GM12873 (cell line): ENCODE measurements around the gene SQOR.

Experiments
- TF ChIP-seq, protein P1 (sequence below): IDR thresholded peaks from 2 replicates; pipeline ENCODE4 v1.5.1; 2012; ENCODE audit warnings: low read depth, mild to moderate bottlenecking, moderate library complexity, low read length, control low read depth; ENCODE audit not compliant: insufficient read depth; ENCODE audit errors: missing control alignments

The SQOR gene

DNA sequence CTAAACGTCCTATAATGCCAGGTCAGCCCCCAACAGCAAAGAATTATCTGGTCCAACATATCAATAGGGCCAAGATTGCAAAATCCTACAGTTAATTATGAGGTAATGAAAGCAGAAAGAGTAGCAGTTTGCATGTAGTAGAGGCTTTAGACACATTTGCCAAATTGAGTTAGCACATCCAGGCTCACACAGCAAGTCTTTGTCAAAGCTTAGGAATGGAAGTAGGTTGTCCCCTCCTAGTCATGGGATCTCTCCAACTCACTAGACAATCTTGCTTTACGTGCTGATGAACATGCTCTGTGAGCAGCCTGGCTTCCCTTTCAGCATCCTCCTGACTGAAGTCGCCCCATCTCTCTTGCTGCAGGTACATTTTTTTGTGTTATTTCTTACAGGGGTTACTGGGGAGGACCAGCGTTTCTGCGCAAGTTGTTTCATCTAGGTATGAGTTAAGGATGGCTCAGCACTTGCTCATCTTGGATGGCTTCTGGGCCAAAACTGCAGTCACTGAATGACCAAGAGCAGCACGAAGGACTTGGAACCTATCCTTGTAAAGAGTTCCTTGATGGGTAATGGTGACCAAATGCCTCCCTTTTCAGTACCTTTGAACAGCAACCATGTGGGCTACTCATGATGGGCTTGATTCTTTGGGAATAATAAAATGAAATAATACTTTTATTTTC lies 55.9 kb downstream of the SQOR start:
- TF ChIP-seq, protein P1, sequence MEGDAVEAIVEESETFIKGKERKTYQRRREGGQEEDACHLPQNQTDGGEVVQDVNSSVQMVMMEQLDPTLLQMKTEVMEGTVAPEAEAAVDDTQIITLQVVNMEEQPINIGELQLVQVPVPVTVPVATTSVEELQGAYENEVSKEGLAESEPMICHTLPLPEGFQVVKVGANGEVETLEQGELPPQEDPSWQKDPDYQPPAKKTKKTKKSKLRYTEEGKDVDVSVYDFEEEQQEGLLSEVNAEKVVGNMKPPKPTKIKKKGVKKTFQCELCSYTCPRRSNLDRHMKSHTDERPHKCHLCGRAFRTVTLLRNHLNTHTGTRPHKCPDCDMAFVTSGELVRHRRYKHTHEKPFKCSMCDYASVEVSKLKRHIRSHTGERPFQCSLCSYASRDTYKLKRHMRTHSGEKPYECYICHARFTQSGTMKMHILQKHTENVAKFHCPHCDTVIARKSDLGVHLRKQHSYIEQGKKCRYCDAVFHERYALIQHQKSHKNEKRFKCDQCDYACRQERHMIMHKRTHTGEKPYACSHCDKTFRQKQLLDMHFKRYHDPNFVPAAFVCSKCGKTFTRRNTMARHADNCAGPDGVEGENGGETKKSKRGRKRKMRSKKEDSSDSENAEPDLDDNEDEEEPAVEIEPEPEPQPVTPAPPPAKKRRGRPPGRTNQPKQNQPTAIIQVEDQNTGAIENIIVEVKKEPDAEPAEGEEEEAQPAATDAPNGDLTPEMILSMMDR = no peak

DNA sequence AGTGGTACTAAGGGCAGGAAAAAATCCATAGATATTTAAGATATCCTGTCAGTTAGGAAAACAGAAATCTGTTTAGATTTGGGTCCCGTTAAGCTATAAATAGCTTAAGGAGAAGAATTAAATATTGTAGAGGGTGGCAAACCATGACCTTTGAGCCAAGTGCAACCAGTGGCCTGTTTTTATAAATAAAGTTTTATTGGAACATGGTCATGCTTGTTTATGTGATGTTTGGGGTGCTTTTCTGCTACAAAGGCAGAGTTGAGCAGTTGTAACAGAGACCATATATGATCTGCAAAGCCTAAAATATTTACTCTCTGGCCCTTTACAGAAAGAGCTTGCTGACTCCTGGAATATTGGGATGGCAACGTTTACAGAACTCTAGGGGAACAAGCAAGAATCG lies 66.3 kb downstream of the SQOR start:
- TF ChIP-seq, protein P1 = no peak

DNA sequence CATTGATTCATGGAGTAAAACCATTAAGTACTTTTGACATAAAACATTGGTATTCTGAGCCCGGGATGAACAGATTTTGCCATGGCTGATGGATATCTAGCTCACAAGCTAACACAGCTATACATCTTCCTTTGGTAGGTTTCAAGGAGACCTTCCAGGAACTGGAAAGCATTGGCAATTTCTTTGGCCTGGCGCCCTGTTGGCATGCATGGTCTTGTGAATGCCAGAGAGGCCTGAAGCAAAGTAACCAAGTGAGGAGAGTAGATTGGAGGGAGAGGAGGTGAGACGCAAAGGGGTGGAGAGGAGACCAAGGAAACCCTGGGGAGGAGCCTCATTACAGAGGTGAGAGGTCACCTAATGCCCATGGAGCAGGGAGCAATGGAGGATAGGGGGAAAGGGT lies 67.2 kb downstream of the SQOR start:
- TF ChIP-seq, protein P1 = no peak

DNA sequence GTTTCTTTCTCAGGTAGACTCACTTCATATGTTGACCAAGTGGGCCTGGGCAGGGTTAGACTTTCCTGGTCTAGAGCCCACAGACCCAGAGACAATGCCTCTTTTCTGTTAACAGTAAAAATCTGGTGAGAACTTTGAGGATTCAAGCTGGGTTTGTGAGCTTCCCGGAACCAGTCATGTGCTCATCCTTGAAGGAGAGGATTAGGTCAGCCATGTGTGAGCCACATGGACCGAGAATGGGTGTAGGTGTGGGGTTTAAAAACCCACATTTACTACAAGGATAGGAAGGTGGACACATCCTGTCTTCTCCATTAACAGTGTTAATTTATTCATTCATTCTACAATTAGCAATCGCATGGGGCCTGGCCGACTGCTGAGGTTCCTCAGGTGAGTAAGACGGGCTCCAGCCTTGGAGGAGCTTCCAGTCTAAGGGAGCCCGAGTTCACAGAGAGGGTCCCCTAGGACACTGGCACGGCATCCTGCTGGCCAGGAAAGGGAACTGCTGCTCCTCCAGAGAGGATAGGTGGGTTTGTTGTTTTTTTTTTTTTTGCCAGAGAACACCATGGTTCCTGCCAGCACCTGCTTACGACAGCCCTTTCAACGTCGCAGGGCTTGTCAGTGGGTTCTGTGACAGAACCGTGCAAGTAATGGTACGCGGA lies 69.0 kb downstream of the SQOR start:
- TF ChIP-seq, protein P1 = peak; percentile 33

DNA sequence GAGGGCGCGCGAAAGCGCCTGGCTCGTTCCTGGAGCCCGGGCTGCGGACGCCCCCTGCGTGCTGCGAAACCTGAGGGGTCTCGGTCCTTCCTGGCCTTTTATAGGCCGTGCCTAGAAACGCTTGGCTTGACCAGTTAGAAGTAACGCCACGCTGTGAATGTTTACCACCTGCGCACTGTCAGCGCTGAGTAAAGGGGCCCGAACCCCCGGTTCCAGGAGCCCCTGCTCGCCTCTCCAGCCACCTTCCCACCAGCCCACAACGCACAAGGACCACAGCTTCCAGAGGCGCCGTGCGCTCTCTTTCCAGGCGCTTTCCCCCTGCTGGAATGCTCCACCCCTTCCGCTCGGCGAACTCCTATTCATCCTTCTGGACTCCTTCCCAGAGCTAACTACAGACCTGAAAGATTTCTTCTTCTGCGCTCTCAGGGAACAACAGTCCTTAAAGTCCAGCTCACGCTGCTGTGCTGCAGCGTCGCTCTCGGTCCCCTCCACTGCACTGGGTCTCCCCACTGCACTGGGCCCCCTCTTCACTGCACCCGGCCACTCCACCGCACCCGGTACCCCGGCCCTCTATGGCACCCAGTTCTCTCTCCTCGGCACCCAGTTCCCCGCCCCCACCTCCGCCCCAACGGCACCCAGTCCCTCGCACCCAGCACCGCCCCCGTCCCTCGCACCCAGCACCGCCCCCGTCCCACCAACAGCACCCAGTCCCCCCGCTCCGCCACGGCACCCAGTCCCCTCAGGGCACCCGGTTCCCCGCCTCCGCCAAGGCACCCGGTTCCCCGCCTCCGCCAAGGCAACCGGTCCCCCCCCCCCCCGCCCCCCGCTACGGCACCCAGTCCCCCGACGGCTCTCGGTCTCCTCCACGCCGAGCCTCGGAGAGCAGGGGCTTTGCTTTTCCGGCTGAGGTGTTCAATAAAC lies 69.8 kb downstream of the SQOR start:
- TF ChIP-seq, protein P1 = no peak

DNA sequence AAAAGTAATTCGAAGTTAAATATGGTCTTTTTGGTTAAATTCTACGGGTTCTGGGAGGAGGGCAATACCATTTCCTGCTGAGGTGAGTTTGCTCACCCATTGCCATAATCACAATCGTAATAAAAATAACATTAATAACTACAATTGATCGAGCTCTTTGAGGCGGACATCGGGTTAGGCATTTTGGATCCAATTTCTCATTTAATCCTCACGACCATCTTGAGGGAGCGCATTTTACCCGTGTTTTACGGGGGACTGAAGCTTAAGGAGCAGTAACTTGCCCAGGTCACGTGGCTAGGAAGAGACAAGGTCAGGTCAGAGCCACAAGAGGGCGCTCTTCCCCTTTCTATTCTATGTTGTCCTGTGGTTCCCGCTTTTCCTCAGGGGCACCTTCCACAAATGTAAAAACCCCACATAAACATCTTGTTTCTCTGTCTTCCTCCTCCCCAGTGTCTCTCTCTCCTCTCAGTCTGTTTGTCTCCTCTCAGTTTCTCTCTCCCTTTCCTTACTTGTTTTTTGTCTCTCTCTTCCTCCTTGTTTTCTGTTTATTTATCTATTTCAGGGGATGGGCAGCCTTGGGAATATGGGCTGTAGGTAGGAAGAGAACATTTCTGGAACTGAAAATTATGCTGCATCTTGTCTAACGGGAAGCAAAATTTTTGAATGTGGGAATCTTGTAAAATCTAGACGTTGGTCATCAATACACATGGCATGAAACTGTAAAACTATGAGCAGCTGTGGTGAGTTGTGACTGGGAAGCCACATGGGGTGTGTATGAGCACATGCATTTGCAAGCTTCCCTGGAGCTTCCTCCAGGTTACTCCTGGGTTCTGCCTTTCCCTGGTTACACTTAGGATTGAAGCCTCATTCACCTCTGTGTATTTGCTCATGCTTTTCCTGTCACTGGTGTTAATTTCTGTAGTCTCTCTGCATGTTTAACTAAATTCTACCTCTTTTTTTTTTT lies 71.0 kb downstream of the SQOR start:
- TF ChIP-seq, protein P1 = peak; percentile 95

DNA sequence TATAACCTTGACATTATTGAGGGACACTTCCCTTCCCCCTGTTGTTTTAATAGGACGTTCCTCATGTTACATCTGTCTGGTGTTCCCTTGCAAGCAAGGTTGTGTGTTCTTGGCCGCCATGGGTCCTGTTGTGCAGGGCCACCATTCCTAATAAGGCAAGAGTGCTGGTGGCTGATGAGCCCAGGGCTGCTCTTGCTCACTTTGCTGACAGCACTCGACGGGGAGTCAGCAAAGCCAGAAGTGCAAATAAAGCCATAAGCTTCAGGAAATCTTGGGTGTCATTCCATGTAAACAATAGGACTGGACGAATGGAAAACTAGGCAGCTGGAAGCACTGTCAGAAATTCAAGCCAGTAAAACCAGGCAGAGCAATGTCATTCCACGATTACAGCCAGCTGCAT lies 75.8 kb downstream of the SQOR start:
- TF ChIP-seq, protein P1 = no peak
